ENCODE data around the gene RERE.

- TF ChIP-seq POLR2AphosphoS5 (IDR thresholded peaks at IDR 0.05; ENCODE audit: low read depth, low read length) (no peak), SMC3 (IDR thresholded peaks at IDR 0.05; ENCODE audit: low read depth, low read length) (no peak), MXI1 (IDR thresholded peaks at IDR 0.05; ENCODE audit: low read depth, low read length) (no peak), CTCF (IDR thresholded peaks at IDR 0.05) (no peak), MAX (IDR thresholded peaks at IDR 0.05; ENCODE audit: low read depth) (no peak), FOXM1 (IDR thresholded peaks at IDR 0.05; ENCODE audit: low read depth) (no peak), JUND (IDR thresholded peaks at IDR 0.05) (no peak), EP300 (IDR thresholded peaks at IDR 0.05; ENCODE audit: borderline replicate concordance in 1 of 2, low read depth in 1 of 2, low read length in 1 of 2) (no peak), REST (IDR thresholded peaks at IDR 0.05; ENCODE audit: low read depth, low read length) (no peak)
Observed at GRCh38 chr1:8544644-8545043, 272.8 kb downstream of the RERE start.

Measured in SK-N-SH (cell line).